Measurements from ENCODE around the gene GDA. TPM values are rescaled to one million over a fixed set of nuclear protein-coding genes. Genes with fewer than 3 reads are reported as not detected.

GDA gene
- total and polyA plus RNA-seq, 2 of the 8 experiments (the other 6 are each of a cell fraction or from before 2014, with no cell fraction given) = 0.35 to 3.0 TPM

DNA sequence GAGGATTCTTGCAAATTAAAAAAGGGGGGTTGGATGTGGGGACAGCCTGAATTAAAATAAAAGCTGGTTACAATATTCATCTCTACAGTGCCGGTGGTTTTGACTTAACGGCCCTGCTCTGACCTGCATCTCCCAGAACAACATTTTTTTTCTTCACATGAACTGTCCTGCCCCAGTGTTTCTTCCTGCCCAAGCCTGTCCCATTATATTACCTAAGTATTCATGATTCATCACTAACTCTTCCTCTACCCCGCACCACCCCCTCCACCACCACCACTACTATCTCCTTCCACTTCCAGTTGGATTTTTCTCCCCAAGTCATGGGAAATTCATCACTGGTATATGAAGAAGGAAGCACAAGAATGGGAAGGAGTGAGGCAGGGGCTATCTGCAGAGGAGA, 125.7 kb downstream of the GDA start:
- H3K27me3 ChIP-seq (replicated peaks in 1 of 4; ENCODE audit: control insufficient read depth in 3 of 4, extremely low read depth in 1 of 4, insufficient read depth in 3 of 4, low read length in 3 of 4) = no peaks in the 10 kb centered on the region
- no peak overlapping the region for H2BK120ac ChIP-seq (replicated peaks; ENCODE audit: low read depth, low read length)
- H2BK12ac ChIP-seq (ENCODE audit: low read depth, low read length) = no peak overlapping the region
- no peak overlapping the region for H3K4me2 ChIP-seq (ENCODE audit: insufficient read depth in 1 of 2, low read depth in 2 of 2, low read length in 2 of 2)
- H3K9ac ChIP-seq (replicated peaks in 1 of 4; ENCODE audit: extremely low read depth in 1 of 4, low read depth in 3 of 4, low read length in 3 of 4) = no peak overlapping the region
- H3K79me2 ChIP-seq (ENCODE audit: control insufficient read depth in 1 of 2, insufficient read depth in 2 of 2, low read length in 2 of 2) = no peaks in the 10 kb centered on the region
- POLR2A ChIA-PET (ENCODE audit: partially characterized antibody) = no interaction called here
- no peaks in the 10 kb centered on the region for H3K9me3 ChIP-seq (ENCODE audit: insufficient read depth in 2 of 2, low read depth in 1 of 2, low read length in 1 of 2)
- no peak overlapping the region for H2BK5ac ChIP-seq (ENCODE audit: low read depth, low read length)
- no peak overlapping the region for H2BK20ac ChIP-seq (ENCODE audit: low read length)
- WGBS, 2 experiments (ENCODE audit: extremely low coverage in 1 of 2, insufficient coverage in 1 of 2, insufficient read length in 1 of 2, insufficient replicate concordance in 2 of 2, low coverage in 1 of 2, low lambda C conversion rate in 2 of 2, missing lambda C conversion rate in 1 of 2) = 90% methylated on average over 3 of the region's 3 CpGs; no CpG with 5 or more reads in 1 of the 2 experiments
- H3K36me3 ChIP-seq (ENCODE audit: control insufficient read depth in 2 of 4, insufficient read depth in 4 of 4, low read length in 3 of 4) = no peaks in the 10 kb centered on the region
- no peak overlapping the region for H3K18ac ChIP-seq (ENCODE audit: extremely low read depth, low read length)
- H2AFZ ChIP-seq (ENCODE audit: low read length) = no peak overlapping the region
- FAIRE-seq (no peak), DNase-seq (ENCODE audit: low read depth in 1 of 2, low spot score in 2 of 2) (no peak)
- H4K8ac ChIP-seq (ENCODE audit: extremely low read depth, insufficient read depth, low read length) = no peak overlapping the region
- H3K27ac ChIP-seq (ENCODE audit: low read depth, low read length) = no peak overlapping the region
- CTCF ChIA-PET (ENCODE audit: partially characterized antibody) = interaction anchor here (1.1 to 7.8 kb wide), 4 partner anchors 18 to 317 kb away, joined by 4 to 67 read pairs (median 20); no protein-coding TSS in a partner anchor
- H2AK5ac ChIP-seq (ENCODE audit: low read depth, low read length) = no peak overlapping the region
- TF ChIP-seq, protein P1, sequence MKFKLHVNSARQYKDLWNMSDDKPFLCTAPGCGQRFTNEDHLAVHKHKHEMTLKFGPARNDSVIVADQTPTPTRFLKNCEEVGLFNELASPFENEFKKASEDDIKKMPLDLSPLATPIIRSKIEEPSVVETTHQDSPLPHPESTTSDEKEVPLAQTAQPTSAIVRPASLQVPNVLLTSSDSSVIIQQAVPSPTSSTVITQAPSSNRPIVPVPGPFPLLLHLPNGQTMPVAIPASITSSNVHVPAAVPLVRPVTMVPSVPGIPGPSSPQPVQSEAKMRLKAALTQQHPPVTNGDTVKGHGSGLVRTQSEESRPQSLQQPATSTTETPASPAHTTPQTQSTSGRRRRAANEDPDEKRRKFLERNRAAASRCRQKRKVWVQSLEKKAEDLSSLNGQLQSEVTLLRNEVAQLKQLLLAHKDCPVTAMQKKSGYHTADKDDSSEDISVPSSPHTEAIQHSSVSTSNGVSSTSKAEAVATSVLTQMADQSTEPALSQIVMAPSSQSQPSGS (IDR thresholded peaks at IDR 0.05; ENCODE audit: low read length) = no peak
- H3K23ac ChIP-seq (ENCODE audit: insufficient read length) = no peak overlapping the region
- H3K14ac ChIP-seq (ENCODE audit: insufficient read length) = no peak overlapping the region
- no peak overlapping the region for H3K4me3 ChIP-seq (ENCODE audit: extremely low read depth in 1 of 4, insufficient read depth in 2 of 4, low read depth in 3 of 4, low read length in 4 of 4)
- H3K4ac ChIP-seq (replicated peaks; ENCODE audit: insufficient read length, low read depth, low read length) = no peak overlapping the region
- no peak overlapping the region for H2BK15ac ChIP-seq (ENCODE audit: low read length)
- no peaks in the 10 kb centered on the region for H3K79me1 ChIP-seq (ENCODE audit: low read depth, low read length)
- H4K20me1 ChIP-seq (replicated peaks in 1 of 2; ENCODE audit: control insufficient read depth in 1 of 2, insufficient read depth in 2 of 2, low read length in 2 of 2) = no peaks in the 10 kb centered on the region
- H4K5ac ChIP-seq (ENCODE audit: insufficient read length, low read depth, low read length) = no peak overlapping the region
- H4K91ac ChIP-seq (replicated peaks; ENCODE audit: insufficient read length, low read length) = no peak overlapping the region
- no peaks in the 10 kb centered on the region for H3K4me1 ChIP-seq (replicated peaks in 1 of 4; ENCODE audit: control insufficient read depth in 3 of 4, insufficient read depth in 4 of 4, low read length in 3 of 4)
- H3K56ac ChIP-seq (replicated peaks; ENCODE audit: insufficient read length, low read depth, low read length) = no peak overlapping the region
- no peaks in the 10 kb centered on the region for H3K23me2 ChIP-seq (ENCODE audit: low read depth, low read length)
